Muscle layer of duodenum (tissue), 2 donors: ENCODE results near the gene ZNF280D.

ENCODE experiments used
- H3K27ac ChIP-seq: one replicate; pipeline ENCODE4 v1.7.0; 2013; ENCODE audit warnings: mild to moderate bottlenecking, low read length
- H3K27me3 ChIP-seq: one replicate; pipeline ENCODE4 v1.7.0; 2013; ENCODE audit warnings: low read depth, mild to moderate bottlenecking, control low read depth, low read length
- H3K36me3 ChIP-seq, 2 donors: one replicate each; pipeline ENCODE4 v1.7.0; 2013; ENCODE audit warnings: low read length in 2 of 2, control low read depth in 1 of 2, mild to moderate bottlenecking in 1 of 2; ENCODE audit not compliant: insufficient read depth in 2 of 2, control insufficient read depth in 1 of 2
- H3K4me1 ChIP-seq, 2 donors: one replicate each; pipeline ENCODE4 v1.7.0; 2013; ENCODE audit warnings: low read length in 2 of 2, mild to moderate bottlenecking in 2 of 2, control low read depth in 1 of 2, moderate library complexity in 1 of 2; ENCODE audit not compliant: insufficient read depth in 2 of 2, control insufficient read depth in 1 of 2
- H3K4me3 ChIP-seq, 2 donors: one replicate each; pipeline ENCODE4 v1.7.0; 2013; ENCODE audit warnings: low read length in 2 of 2, low read depth in 1 of 2, mild to moderate bottlenecking in 1 of 2
- H3K9me3 ChIP-seq, 2 donors: one replicate each; pipeline ENCODE4 v1.7.0; 2013; ENCODE audit warnings: low read length in 2 of 2, control low read depth in 1 of 2, mild to moderate bottlenecking in 1 of 2; ENCODE audit not compliant: control insufficient read depth in 1 of 2
- donor health status: healthy.

Gene ZNF280D

GRCh38 chr15:56586206-56586605 lies 147.1 kb downstream of the ZNF280D start:
- Histone ChIP-seq H3K4me1 (no peaks in the 10 kb centered on the region), H3K9me3 (peaks cover 4 to 22% of the 10 kb centered on the region in 2 donors), H3K4me3 (peak overlapping the region in 1 of 2 donors; percentile 9), H3K27me3 (no peaks in the 10 kb centered on the region), H3K27ac (no peak overlapping the region), H3K36me3 (no peaks in the 10 kb centered on the region)

GRCh38 chr15:56582785-56583184 lies 150.5 kb downstream of the ZNF280D start:
- peaks cover 4 to 21% of the 10 kb centered on the region in 2 donors for H3K9me3 ChIP-seq
- H3K4me3 ChIP-seq, result no peak overlapping the region
- no peak overlapping the region for H3K27ac ChIP-seq
- no peaks in the 10 kb centered on the region for H3K27me3 ChIP-seq
- H3K36me3 ChIP-seq, result no peaks in the 10 kb centered on the region
- no peaks in the 10 kb centered on the region for H3K4me1 ChIP-seq
